Gastroesophageal sphincter (tissue), 4 donors: ENCODE data around the gene FSIP2. TPM values are rescaled to one million over a fixed set of nuclear protein-coding genes. Genes with fewer than 3 reads are reported as not detected.

Source experiments
- ATAC-seq: fragments of 150-250 bp; one replicate; pipeline ENCODE4 v1.9.1; 2016; ENCODE audit warnings: mild to moderate bottlenecking, moderate library complexity
- H3K27ac ChIP-seq, 4 donors: fragments of 200-600 bp; sonication (generic) in 3 of 4; 1 replicate in 3 of 4; 2 replicates in 1 of 4; pipeline ENCODE4 v1.5.1; 2016 to 2019
- H3K27me3 ChIP-seq: fragments of 200-600 bp; sonication (generic); one replicate; pipeline ENCODE4 v1.5.1; 2019
- H3K36me3 ChIP-seq, 2 donors: fragments of 200-600 bp; sonication (generic); one replicate each; pipeline ENCODE4 v1.5.1; 2019; ENCODE audit warnings: control low read depth in 1 of 2
- H3K4me1 ChIP-seq, 3 donors: fragments of 200-600 bp; sonication (generic); 1 replicate in 2 of 3; 2 replicates in 1 of 3; pipeline ENCODE4 v1.5.1; 2016 to 2019; ENCODE audit warnings: control low read depth in 2 of 3
- H3K4me3 ChIP-seq, 2 donors: fragments of 200-600 bp; sonication (generic); one replicate each; pipeline ENCODE4 v1.5.1; 2019; ENCODE audit warnings: mild to moderate bottlenecking in 1 of 2, moderate library complexity in 1 of 2
- H3K9me3 ChIP-seq, 3 donors: fragments of 200-600 bp; sonication (generic); one replicate each; pipeline ENCODE4 v1.5.1; 2017 to 2019; ENCODE audit warnings: control low read depth in 2 of 3
- CTCF ChIP-seq, 4 experiments: fragments of 200-600 bp in 2 of 4; fragments of 450-650 bp in 2 of 4; sonication (generic) in 1 of 4; IDR thresholded peaks; one replicate each; pipeline ENCODE4 v1.5.1; 2017 to 2019; ENCODE audit warnings: antibody characterized with exemption in 4 of 4, mild to moderate bottlenecking in 2 of 4, moderate library complexity in 2 of 4
- EP300 ChIP-seq: sonication (generic); formaldehyde crosslinking; IDR thresholded peaks from one replicate; pipeline ENCODE4 v1.6.1; 2017; ENCODE audit warnings: antibody characterized with exemption, mild to moderate bottlenecking
- POLR2A ChIP-seq, 2 donors: fragments of 450-650 bp; IDR thresholded peaks; one replicate each; pipeline ENCODE4 v1.6.1; 2017; ENCODE audit warnings: antibody characterized with exemption in 2 of 2, mild to moderate bottlenecking in 2 of 2, moderate library complexity in 1 of 2
- POLR2AphosphoS5 ChIP-seq: sonication (generic); formaldehyde crosslinking; IDR thresholded peaks from one replicate; pipeline ENCODE4 v1.6.1; 2017; ENCODE audit warnings: antibody characterized with exemption
- WGBS, 2 donors: methylation state at CpG; one replicate each; pipeline ENCODE4 v1.1.5; 2018; ENCODE audit warnings: low coverage in 1 of 2; 5-methylcytosine and 5-hydroxymethylcytosine counted together
- total RNA-seq, 4 donors: library from RNA; depleted of rRNA; stranded (reverse); fragments of >200 nt; gene quantifications; one replicate each; pipeline ENCODE4 v1.1.0, GENCODE V29; 2016

Gene FSIP2
- total RNA-seq, 4 donors from 2014 or later: 0.04 to 1.1 (median 0.33) TPM

GRCh38 chr2:185880396-185880795 is 141.8 kb downstream of the FSIP2 start:
- Histone ChIP-seq H3K27me3 (no peaks in the 10 kb centered on the region), H3K4me1 (no peaks in the 10 kb centered on the region), H3K4me3 (no peak overlapping the region), H3K9me3 (peaks cover 0 to 8% (median 0%) of the 10 kb centered on the region in 3 donors), H3K27ac (no peak overlapping the region), H3K36me3 (no peaks in the 10 kb centered on the region)
- WGBS, 2 donors: 89 to 100% methylated on average over 2 of the region's 2 CpGs
- no peak for TF ChIP-seq EP300
- no peak for TF ChIP-seq CTCF (IDR thresholded peaks at IDR 0.05)
- TF ChIP-seq POLR2AphosphoS5: no peak
- TF ChIP-seq POLR2A (IDR thresholded peaks at IDR 0.05): no peak
- no peak for ATAC-seq
